ENCODE data around the gene ZNF492.

DNA sequence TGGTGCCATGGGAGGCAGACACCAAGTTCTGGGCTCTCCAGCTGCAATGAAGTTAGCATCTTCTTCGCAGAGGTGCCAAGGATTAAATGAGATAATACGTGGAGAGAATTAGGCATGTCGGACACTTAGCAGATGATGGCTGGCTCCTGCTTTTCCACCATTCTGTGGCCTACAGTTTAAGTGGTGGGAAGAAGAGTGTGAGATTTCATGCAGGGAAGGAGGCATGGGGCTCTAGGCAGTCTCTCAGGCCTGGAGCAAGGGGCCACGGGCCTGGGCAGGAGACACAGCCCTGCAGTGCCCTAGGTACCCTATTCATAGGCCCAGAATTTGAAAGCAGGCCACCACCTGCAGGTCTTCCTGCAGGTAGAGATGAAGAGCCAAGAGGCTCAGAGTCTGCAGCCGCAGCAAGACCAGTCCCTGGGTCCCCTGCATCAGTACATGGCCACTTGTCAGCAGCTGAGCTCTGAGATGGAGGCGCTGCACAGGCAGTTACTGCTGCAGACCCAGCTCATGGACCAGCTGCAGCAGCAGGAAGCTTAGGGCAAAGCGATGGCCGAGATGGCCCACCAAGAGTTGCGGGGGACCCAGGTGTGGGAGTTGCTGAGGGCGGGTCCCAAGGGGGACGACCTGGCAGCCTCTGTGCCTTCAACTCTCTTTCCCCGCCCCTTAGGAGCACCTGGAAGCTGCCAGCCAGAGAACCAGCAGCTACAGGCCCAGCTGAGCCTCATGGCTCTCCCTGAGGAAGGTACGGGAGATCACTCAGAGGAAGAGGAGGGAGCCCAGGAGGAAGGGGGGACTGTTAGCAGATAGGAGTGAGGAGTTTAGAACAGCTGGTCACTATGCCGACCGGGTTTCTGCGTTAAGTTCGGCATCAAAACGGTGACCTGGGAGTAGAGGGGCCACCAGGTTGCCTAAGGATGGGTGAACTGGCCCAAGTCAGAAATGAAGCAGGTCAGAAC is 33.2 kb upstream of the ZNF492 start:
- TF ChIP-seq POLR2A (IDR thresholded peaks at IDR 0.05) (no peak), POLR2AphosphoS5 (IDR thresholded peaks at IDR 0.05) (no peak)
- TF ChIP-seq, protein P1, sequence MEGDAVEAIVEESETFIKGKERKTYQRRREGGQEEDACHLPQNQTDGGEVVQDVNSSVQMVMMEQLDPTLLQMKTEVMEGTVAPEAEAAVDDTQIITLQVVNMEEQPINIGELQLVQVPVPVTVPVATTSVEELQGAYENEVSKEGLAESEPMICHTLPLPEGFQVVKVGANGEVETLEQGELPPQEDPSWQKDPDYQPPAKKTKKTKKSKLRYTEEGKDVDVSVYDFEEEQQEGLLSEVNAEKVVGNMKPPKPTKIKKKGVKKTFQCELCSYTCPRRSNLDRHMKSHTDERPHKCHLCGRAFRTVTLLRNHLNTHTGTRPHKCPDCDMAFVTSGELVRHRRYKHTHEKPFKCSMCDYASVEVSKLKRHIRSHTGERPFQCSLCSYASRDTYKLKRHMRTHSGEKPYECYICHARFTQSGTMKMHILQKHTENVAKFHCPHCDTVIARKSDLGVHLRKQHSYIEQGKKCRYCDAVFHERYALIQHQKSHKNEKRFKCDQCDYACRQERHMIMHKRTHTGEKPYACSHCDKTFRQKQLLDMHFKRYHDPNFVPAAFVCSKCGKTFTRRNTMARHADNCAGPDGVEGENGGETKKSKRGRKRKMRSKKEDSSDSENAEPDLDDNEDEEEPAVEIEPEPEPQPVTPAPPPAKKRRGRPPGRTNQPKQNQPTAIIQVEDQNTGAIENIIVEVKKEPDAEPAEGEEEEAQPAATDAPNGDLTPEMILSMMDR (IDR thresholded peaks at IDR 0.05 in 8 of 11, conservative IDR thresholded peaks at IDR 0.05 in 3 of 11): no peak
